Spleen (tissue), 11 donors: ENCODE measurements around the gene MAPT. TPM values are rescaled to one million over a fixed set of nuclear protein-coding genes. Genes with fewer than 3 reads are reported as not detected.

Source experiments
- DNase-seq: peaks from one replicate; pipeline ENCODE4 v3.0.0-alpha.2; 2020
- H3K27ac ChIP-seq, 8 donors: fragments of 200-600 bp; sonication (generic) in 7 of 8; 1 replicate in 4 of 8; 2 replicates in 4 of 8; pipeline versions ENCODE4 v1.5.0 to v1.8.0; 2016 to 2021; ENCODE audit warnings: inconsistent platforms in 4 of 8, mild to moderate bottlenecking in 4 of 8, moderate library complexity in 1 of 8
- H3K27me3 ChIP-seq, 7 donors: fragments of 200-600 bp; sonication (generic) in 6 of 7; replicated peaks in 1 of 7; 1 replicate in 4 of 7; 2 replicates in 3 of 7; pipeline versions ENCODE4 v1.5.0 to v1.8.0; 2016 to 2021; ENCODE audit warnings: inconsistent platforms in 3 of 7, mild to moderate bottlenecking in 1 of 7
- H3K36me3 ChIP-seq, 6 donors: fragments of 200-600 bp; sonication (generic) in 5 of 6; 1 replicate in 4 of 6; 2 replicates in 2 of 6; pipeline versions ENCODE4 v1.5.0 to v1.8.0; 2016 to 2021; ENCODE audit warnings: inconsistent platforms in 2 of 6
- H3K4me1 ChIP-seq, 6 donors: fragments of 200-600 bp; sonication (generic) in 5 of 6; 1 replicate in 3 of 6; 2 replicates in 3 of 6; pipeline versions ENCODE4 v1.5.0 to v1.8.0; 2016 to 2021; ENCODE audit warnings: inconsistent platforms in 3 of 6
- H3K4me3 ChIP-seq, 8 donors: fragments of 200-600 bp; sonication (generic) in 7 of 8; 1 replicate in 4 of 8; 2 replicates in 4 of 8; pipeline versions ENCODE4 v1.5.0 to v1.8.0; 2016 to 2021; ENCODE audit warnings: inconsistent platforms in 4 of 8, mild to moderate bottlenecking in 4 of 8, moderate library complexity in 2 of 8
- H3K9me3 ChIP-seq, 8 donors: fragments of 200-600 bp; sonication (generic) in 7 of 8; 1 replicate in 4 of 8; 2 replicates in 4 of 8; pipeline versions ENCODE4 v1.5.0 to v1.8.0; 2016 to 2021; ENCODE audit warnings: inconsistent platforms in 4 of 8
- CTCF ChIP-seq, 11 experiments: fragments of 200-600 bp in 7 of 11; fragments of 450-650 bp in 4 of 11; sonication (generic) in 4 of 11; IDR thresholded peaks in 8 of 11; conservative IDR thresholded peaks in 3 of 11; 1 replicate in 7 of 11; 2 replicates in 4 of 11; pipeline versions ENCODE4 v1.4.0 to v1.8.0; 2016 to 2021; ENCODE audit warnings: antibody characterized with exemption in 11 of 11, inconsistent platforms in 4 of 11, mild to moderate bottlenecking in 1 of 11
- POLR2A ChIP-seq, 3 donors: fragments of 450-650 bp; IDR thresholded peaks; one replicate each; pipeline ENCODE4 v1.5.1; 2017; ENCODE audit warnings: antibody characterized with exemption in 3 of 3, mild to moderate bottlenecking in 1 of 3
- POLR2AphosphoS5 ChIP-seq, 3 donors: sonication (generic); formaldehyde crosslinking; IDR thresholded peaks; one replicate each; pipeline ENCODE4 v1.5.1; 2017; ENCODE audit warnings: antibody characterized with exemption in 3 of 3
- whole genome bisulfite sequencing, 5 donors: extraction: QIAGEN DNeasy Blood & Tissue Kit in 3 of 5; methylation state at CpG; one replicate each; pipeline versions ENCODE4 v1.1.5 to v1.1.7; 2013 to 2018; 5-methylcytosine and 5-hydroxymethylcytosine counted together
- intact Hi-C: fragments of 100-400 bp; cut with DNase I; formaldehyde crosslinking; loops from one replicate; pipeline ENCODE4 v1.15.0; 2023; ENCODE audit warnings: low total_unique reads
- polyA plus RNA-seq, 3 donors: library from polyadenylated mRNA; stranded (reverse); fragments of 200-250 nt; gene quantifications; one replicate each; pipeline ENCODE4 v1.2.1, GENCODE V29; 2013
- total RNA-seq, 7 donors: library from RNA; depleted of rRNA in 3 of 7; stranded (reverse); fragments of >200 nt in 3 of 7; fragmentation: NEBNext Ultra II Directional in 4 of 7; extraction: Animal tissue kit (Norgen Biotek cat#: 25700) in 4 of 7; gene quantifications; one replicate each; pipeline versions ENCODE4 v1.1.0 to v1.2.1, GENCODE V29; 2016 to 2021
- donor health status: healthy with polysubstance abuse.
- donor health status: DM: no; HTN: no; CAD: no; lungs with moderate emphysema.
- donor health status: DM: no; HTN: no; CAD: no.
- donor health status: Bipolar disorder and iron deficiency.
- donor health status: healthy.
- donor health status: DM: no; HTN: no; CAD: no.
- donor health status: DM: yes; HTN: yes; CAD: no.

MAPT gene
- total and polyA plus RNA-seq, 10 donors, result 0.15 to 1.6 (median 0.66) TPM

GRCh38 chr17:45962221-45962972 lies 68.0 kb downstream of the MAPT start:
- Histone ChIP-seq H3K27me3 (peaks cover 0 to 19% (median 0%) of the 10 kb centered on the region in 7 donors), H3K27ac (no peak overlapping the region), H3K4me3 (no peak overlapping the region), H3K36me3 (no peaks in the 10 kb centered on the region), H3K9me3 (no peaks in the 10 kb centered on the region), H3K4me1 (no peaks in the 10 kb centered on the region)
- no peak for DNase-seq
- intact Hi-C loops, result no loop called here
- TF ChIP-seq POLR2AphosphoS5 (IDR thresholded peaks at IDR 0.05) (no peak), POLR2A (IDR thresholded peaks at IDR 0.05) (no peak), CTCF (IDR thresholded peaks at IDR 0.05 in 8 of 11, conservative IDR thresholded peaks at IDR 0.05 in 3 of 11) (no peak)
- WGBS, 5 donors, result 89 to 96% (median 94%) methylated on average over 12 of the region's 12 CpGs

GRCh38 chr17:45963283-45963682 lies 68.9 kb downstream of the MAPT start:
- WGBS, 5 donors, result 80 to 92% (median 87%) methylated on average over 5 of the region's 5 CpGs
- no peak for DNase-seq
- TF ChIP-seq POLR2A (IDR thresholded peaks at IDR 0.05) (no peak), POLR2AphosphoS5 (IDR thresholded peaks at IDR 0.05) (no peak), CTCF (IDR thresholded peaks at IDR 0.05 in 8 of 11, conservative IDR thresholded peaks at IDR 0.05 in 3 of 11) (no peak)

GRCh38 chr17:45963889-45964288 lies 69.5 kb downstream of the MAPT start:
- Histone ChIP-seq H3K36me3 (no peaks in the 10 kb centered on the region), H3K4me3 (no peak overlapping the region), H3K27me3 (peaks cover 0 to 21% (median 0%) of the 10 kb centered on the region in 7 donors), H3K9me3 (no peaks in the 10 kb centered on the region), H3K27ac (no peak overlapping the region), H3K4me1 (no peaks in the 10 kb centered on the region)
- TF ChIP-seq POLR2A (IDR thresholded peaks at IDR 0.05) (no peak), CTCF (IDR thresholded peaks at IDR 0.05 in 8 of 11, conservative IDR thresholded peaks at IDR 0.05 in 3 of 11) (no peak), POLR2AphosphoS5 (IDR thresholded peaks at IDR 0.05) (no peak)
- no peak for DNase-seq
- intact Hi-C loops, result no loop called here
- 63 to 82% (median 72%) methylated on average over 5 of the region's 5 CpGs for WGBS, 5 donors

More at GRCh38 chr17:45963283-45963682, 68.9 kb downstream of the MAPT start:
- H3K9me3 ChIP-seq, result no peaks in the 10 kb centered on the region
- no peak overlapping the region for H3K27ac ChIP-seq
- no peak overlapping the region for H3K4me3 ChIP-seq
- H3K27me3 ChIP-seq, result peaks cover 0 to 21% (median 0%) of the 10 kb centered on the region in 7 donors
- no peaks in the 10 kb centered on the region for H3K36me3 ChIP-seq
- no peaks in the 10 kb centered on the region for H3K4me1 ChIP-seq
- intact Hi-C loops, result no loop called here

GRCh38 chr17:45964634-45965033 lies 70.3 kb downstream of the MAPT start:
- TF ChIP-seq CTCF (IDR thresholded peaks at IDR 0.05 in 8 of 11, conservative IDR thresholded peaks at IDR 0.05 in 3 of 11), result no peak
- Histone ChIP-seq H3K27ac (no peak overlapping the region), H3K4me1 (no peaks in the 10 kb centered on the region), H3K4me3 (no peak overlapping the region), H3K9me3 (no peaks in the 10 kb centered on the region), H3K27me3 (peaks cover 0 to 21% (median 0%) of the 10 kb centered on the region in 7 donors), H3K36me3 (no peaks in the 10 kb centered on the region)
- WGBS, 5 donors, result 76 to 88% (median 79%) methylated on average over 4 of the region's 4 CpGs
- intact Hi-C loops, result no loop called here
- DNase-seq, result no peak
